ENCODE results near the gene C16orf74.

C16orf74 gene

DNA sequence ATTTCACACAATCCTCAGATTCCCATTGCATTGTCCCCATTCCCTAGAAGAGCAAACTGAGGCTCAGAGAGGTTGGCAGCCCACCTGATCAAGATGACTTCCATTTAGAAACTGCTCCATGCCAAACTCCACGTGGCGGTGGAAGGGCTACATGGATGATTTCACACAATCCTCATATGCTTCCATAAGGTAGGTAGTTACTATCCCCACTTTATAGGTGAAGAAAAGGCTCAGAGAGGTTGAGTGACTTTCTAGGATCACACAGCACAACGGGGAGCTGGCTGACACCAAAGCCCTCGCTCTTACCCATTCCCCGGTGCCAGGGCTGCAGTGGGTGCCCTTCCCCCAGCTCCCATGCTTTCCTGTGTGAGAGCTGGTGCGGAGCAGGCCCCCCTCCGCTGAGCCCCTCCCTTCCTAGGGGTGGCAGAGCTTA lies 52.4 kb downstream of the C16orf74 start:
- FAIRE-seq (no peak), DNase-seq (ENCODE audit: insufficient read length, low spot score) (no peak)
- TF ChIP-seq, protein P1, sequence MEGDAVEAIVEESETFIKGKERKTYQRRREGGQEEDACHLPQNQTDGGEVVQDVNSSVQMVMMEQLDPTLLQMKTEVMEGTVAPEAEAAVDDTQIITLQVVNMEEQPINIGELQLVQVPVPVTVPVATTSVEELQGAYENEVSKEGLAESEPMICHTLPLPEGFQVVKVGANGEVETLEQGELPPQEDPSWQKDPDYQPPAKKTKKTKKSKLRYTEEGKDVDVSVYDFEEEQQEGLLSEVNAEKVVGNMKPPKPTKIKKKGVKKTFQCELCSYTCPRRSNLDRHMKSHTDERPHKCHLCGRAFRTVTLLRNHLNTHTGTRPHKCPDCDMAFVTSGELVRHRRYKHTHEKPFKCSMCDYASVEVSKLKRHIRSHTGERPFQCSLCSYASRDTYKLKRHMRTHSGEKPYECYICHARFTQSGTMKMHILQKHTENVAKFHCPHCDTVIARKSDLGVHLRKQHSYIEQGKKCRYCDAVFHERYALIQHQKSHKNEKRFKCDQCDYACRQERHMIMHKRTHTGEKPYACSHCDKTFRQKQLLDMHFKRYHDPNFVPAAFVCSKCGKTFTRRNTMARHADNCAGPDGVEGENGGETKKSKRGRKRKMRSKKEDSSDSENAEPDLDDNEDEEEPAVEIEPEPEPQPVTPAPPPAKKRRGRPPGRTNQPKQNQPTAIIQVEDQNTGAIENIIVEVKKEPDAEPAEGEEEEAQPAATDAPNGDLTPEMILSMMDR (IDR thresholded peaks at IDR 0.05; ENCODE audit: insufficient read depth, missing control alignments): no peak

DNA sequence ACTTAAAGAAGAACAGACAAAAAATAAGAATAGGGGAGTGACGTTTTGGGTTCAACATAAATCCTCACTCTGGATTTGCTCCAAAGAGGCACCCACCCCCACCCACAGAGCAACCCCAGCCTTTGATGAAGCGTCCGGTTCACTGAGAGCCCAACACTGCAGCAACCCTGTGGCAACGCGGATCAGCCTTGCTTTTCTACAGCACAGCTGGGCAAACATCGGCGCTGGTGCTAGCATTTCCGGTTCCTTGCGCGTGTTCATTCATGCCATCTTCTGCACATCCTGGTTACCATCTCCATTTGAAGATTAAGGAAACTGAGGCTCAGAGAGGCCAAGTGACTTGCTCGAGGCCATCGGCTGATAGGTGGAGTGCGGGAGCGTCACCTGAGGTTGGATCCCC lies 53.5 kb downstream of the C16orf74 start:
- FAIRE-seq (no peak), DNase-seq (ENCODE audit: insufficient read length, low spot score) (no peak)
- TF ChIP-seq, protein P1 (IDR thresholded peaks at IDR 0.05; ENCODE audit: insufficient read depth, missing control alignments): no peak

DNA sequence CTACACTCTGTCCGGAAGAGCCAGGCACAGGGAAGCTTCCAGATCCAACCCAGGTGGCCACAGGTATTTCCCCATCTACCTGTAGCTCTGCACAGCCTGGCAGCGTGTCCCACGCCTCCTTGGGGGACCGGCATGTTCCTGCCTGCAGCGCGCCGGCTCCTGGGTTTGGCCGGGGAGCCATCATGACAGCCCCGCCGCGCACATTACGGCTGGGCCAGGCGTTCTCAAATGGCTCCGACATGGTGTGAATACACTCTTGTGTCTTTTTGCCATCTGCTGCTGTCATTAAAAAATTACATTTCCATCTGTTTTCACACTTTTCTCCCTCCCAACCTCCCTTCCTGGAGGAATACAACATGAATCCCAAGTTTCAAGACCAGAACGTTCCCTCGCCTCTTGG lies 54.1 kb downstream of the C16orf74 start:
- FAIRE-seq (no peak), DNase-seq (ENCODE audit: insufficient read length, low spot score) (no peak)
- TF ChIP-seq, protein P1 (IDR thresholded peaks at IDR 0.05; ENCODE audit: insufficient read depth, missing control alignments): no peak

DNA sequence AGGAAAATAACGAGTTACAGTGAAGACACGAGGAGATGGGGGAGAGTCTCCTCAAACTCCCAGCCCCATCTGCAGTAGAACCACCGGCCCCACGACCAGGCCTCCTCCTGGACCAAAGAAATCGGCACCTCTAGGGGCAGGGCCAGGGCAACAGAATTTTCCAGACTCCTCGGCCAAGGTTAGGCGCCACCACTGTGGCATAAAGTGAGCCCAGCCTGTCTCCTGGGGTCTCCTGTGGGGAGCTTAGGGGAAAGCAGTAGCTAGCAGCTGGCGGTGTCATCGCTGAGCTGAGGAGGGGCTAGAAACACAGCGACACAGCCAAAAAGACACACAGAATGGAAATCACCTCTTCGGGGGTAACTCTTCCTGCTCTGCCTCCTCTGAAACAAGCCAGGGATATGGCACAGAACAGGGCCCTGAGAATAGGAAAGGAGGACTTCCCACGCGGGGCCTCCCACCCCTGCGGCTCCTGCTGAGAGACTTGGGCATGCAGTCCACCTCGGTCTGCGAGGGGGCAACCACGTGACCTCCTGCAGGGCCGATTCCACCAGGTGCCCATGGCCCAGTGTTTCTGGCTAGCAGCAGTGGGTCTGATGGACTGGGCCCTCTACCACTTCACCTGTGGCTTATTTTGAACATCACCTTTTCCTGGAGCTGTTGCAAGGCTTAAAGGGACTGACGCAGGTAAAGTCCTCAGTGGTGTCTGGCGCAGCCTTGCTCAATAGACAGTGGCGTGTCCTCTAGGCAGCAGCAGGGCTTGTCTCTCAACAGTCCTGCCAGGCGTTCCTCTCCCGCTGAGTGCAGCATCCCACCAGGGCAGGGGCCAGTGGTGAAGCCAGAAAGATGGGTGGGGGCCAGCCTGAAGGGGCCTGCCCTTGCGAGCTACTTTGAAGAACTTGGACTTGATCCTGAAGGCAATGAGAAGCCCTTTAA lies 55.4 kb downstream of the C16orf74 start:
- FAIRE-seq (no peak), DNase-seq (ENCODE audit: insufficient read length, low spot score) (no peak)
- TF ChIP-seq, protein P1 (IDR thresholded peaks at IDR 0.05; ENCODE audit: insufficient read depth, missing control alignments): no peak

DNA sequence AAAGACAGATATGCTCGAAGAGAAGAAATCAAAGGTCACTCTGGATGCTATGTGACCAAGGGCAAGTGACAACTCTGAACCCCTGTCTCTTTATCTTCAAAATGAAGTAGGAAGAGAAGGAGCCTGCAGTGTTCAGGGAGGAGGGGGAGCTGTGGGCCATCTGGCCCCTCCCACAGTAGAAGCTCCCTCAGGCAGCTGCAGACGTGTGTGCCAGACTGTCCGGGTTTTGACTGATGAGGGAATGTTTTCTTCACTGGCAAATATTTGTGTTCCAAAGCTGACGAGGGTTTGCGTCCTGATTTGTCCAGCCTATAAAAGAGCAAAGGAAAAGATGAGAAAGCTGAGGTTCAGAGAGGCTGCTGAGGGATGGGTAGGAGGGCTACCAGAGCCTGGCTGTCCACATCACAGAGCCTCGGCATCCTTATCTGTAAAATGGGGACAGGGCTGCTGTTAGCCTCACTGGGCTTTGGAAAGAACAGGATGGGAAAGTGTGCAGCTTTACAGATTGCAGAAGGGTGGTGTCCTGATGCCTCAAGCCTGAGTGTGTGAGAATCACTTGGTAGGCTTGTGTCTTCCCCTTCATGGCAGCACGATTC lies 60.3 kb downstream of the C16orf74 start:
- TF ChIP-seq, protein P1 (IDR thresholded peaks at IDR 0.05; ENCODE audit: insufficient read depth, missing control alignments): no peak
- no peak for FAIRE-seq
- no peak for DNase-seq (ENCODE audit: insufficient read length, low spot score)

DNA sequence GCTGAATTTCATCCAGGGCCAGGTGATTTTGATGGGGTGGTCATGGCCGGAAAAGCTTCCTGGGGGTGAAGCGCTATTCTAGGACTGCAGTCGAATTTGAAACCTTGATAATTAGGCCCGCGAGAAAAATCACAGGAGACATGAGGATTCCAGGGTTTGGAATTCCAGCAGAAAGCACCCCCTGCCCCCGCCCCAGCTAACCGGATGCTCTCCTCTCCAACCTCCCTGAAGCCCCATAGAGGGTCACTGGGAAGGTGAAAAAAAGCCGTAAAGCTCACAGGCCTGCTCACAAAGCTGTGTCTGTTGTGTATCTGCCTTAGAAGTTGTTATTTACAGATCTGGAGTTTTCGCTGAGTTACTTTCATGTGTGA lies 61.0 kb downstream of the C16orf74 start:
- DNase-seq (ENCODE audit: insufficient read length, low spot score) (no peak), FAIRE-seq (no peak)
- TF ChIP-seq, protein P1 (IDR thresholded peaks at IDR 0.05; ENCODE audit: insufficient read depth, missing control alignments): no peak

All from D721Med (cell line).